HG03135 (cell line): ENCODE data around the gene SLC39A10.
A peak's percentile ranks its signal among the peaks of the same experiment; 100 is the strongest.
"Not testable (repeated sequence)": the region's sequence is repeated elsewhere in the genome, so short reads cannot be mapped to it uniquely, and the experiment has no call there.

Source experiments
- ATAC-seq: cut with Tn5 transposase; IDR thresholded peaks from one replicate; pipeline ENCODE4 v1.9.1; 2021; ENCODE audit warnings: mild to moderate bottlenecking, moderate library complexity; ENCODE audit not compliant: unreplicated experiment

SLC39A10 gene

GRCh38 chr2:195645413-195645812, 11.6 kb upstream of the SLC39A10 start:
- ATAC-seq, result no peak

- no peak for ATAC-seq
These were observed 10.6 kb upstream of the SLC39A10 start for GRCh38 chr2:195646424-195646823.

- no peak for ATAC-seq
These were observed 9.7 kb upstream of the SLC39A10 start for GRCh38 chr2:195647302-195647701.

- not testable (repeated sequence) for ATAC-seq
These were observed 8.7 kb upstream of the SLC39A10 start for GRCh38 chr2:195648370-195648769.

- ATAC-seq, result no peak
These were observed 8.2 kb upstream of the SLC39A10 start for GRCh38 chr2:195648787-195649186.

DNA sequence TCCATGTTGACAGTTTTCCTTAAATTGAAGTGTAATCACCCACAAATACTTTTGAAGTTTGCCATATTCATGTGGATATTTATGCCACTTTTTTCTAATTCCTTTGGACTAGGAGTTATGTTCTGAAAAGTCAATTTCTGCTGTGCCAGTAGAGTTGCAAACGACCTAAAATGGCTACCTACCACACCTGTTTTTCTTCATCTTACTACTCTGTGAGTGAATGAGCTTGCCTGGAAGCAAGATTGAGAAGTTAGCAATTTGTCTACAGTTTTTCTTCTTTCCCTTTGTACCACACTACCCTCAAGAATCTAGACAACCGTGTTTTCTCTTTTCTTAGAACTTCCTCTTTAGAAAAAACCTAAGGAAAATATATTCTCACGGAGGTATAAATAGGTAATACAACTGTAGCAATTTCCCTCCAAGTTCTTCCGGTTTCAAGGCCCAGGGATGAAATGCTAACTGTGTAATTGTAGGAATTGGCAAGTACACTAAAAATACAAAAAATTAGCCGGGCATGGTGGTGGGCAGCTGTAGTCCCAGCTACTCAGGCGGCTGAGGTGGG, 7.3 kb upstream of the SLC39A10 start:
- ATAC-seq, result peak; percentile 21

GRCh38 chr2:195651046-195651445, 6.0 kb upstream of the SLC39A10 start:
- no peak for ATAC-seq

GRCh38 chr2:195652911-195653310, 4.1 kb upstream of the SLC39A10 start:
- no peak for ATAC-seq

GRCh38 chr2:195656161-195656858, 716 bp upstream of the SLC39A10 start:
- ATAC-seq, result no peak

- ATAC-seq, result peak; percentile 36
These were observed 861 bp downstream of the SLC39A10 start for GRCh38 chr2:195657634-195658540.

- ATAC-seq, result no peak
These were observed 1.5 kb downstream of the SLC39A10 start for GRCh38 chr2:195658541-195658890.

DNA sequence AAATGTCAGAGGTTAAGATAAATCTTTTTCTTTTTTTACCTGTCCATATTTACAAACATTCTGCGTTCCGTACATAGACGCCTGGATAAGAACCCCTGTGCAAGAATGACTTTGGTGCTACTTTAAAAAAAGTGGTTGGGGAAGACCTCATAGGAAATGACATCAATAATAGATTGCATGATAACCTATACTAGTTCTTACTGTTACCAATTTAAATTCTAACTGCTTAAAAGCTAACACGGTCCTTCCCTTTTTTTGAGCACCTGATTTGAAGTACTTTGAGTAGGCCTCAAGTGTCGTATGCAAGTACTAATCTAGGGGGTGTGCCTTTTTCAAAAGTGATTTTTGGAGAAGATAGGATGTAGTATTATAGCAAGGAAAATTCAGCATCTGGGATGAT, 2.1 kb downstream of the SLC39A10 start:
- ATAC-seq, result no peak

DNA sequence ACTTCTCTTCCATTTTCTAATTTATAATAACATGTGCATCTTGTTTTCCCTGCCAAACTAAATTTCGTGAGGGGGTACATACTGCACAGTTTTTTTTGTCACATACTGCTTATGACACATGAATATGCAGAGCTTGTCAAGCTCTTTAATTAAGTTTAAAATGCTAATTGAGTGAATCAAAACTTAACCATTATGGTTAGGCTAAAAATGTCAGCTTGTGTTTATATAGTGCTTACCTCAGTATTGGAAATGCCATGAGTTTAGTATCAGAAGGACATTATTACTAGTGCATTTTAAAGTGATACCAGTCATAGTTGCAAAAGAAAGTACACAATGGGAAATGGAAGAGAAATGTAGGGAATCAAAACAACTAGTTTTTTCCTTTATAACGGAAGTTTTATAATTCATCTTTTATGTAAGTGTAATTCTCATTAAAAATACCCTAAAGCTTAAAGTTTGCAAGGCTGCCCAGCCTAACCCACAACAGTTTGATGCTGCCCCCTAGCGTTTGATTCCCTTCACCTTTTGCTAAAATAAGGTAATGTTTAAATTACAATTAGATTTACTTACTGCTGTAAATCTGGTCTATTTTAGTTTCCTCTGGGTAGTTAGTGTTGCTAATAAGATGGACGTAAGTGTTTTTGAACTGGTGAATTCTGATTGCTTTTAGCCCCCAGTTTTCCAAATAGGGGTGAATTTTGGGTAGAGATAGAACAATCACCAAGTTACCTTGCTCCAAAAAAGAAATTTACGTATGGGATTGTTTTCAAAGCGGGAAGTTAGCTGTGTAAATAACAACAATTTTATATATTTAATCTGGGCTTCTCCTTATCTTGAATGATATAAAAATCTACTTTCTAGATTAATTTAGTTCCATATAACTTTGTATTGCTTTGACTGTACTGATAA, 3.2 kb downstream of the SLC39A10 start:
- no peak for ATAC-seq

- ATAC-seq, result no peak
These were observed 5.1 kb downstream of the SLC39A10 start for GRCh38 chr2:195662138-195662537.

DNA sequence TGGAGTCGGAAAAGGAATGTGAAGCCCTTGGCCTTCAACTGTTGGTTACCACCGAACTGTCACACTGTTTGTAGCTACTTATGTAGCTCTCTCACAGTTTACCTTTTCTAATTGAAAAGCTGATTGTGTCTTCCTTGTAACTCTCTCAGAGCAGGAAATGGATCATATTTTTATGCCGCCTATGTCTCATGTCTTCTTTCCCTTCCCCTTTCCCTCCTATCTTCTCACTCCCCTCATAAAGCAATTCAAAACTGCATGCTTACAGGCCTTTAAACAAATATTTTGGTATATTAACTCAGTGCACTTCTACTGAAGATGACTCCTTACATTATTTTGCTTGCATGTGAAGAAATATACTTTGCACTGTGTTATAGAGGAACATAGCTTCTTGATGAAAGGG, 6.0 kb downstream of the SLC39A10 start:
- no peak for ATAC-seq

- no peak for ATAC-seq
These were observed 7.5 kb downstream of the SLC39A10 start for GRCh38 chr2:195664528-195664927.

- ATAC-seq, result not testable (repeated sequence)
These were observed 8.1 kb downstream of the SLC39A10 start for GRCh38 chr2:195665153-195665552.

DNA sequence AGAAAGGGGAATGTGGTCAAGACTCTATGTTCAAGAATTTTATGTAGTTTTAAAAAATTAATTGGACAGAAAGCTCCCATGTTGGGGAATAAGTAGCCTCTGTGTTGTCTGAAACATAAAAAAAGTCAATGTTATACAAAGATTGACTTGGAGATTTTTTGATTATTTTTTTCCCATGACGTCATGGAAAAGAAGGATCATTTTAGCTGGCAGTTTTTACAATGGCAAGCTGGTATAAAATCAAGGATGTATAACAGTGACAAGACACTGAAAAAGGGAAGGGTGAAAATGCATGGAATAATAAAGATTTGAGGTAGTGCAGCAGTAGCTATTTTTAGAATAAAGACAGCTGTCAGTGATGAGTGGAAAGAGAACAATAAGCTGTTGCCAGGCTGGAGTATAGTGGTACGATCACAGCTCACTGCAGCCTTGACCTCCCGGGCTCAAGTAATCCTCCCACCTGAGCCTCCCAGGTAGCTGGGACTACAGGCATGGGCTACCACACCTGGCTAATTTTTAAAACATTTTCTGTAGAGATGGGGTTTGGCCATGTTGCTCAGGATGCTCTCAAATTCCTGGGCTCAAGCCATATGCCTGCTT, 9.2 kb downstream of the SLC39A10 start:
- ATAC-seq, result no peak

DNA sequence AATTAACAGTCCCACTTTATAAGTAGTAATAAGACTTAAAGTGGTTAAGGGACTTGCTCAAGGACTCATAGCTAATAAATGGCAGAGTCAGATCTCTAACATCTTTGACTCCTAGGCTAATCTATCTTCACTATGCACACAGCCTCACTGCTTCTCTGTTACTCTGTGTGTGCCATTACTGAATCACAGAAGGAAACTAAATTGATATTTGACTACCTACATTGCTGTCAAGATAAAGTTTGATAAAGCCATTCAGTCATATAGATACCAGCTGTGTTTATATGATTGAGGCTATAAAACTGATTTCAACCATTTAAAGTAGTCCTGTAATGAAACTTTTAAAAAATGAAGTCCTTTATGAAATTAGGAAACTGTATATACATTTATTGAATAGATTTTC, 10.9 kb downstream of the SLC39A10 start:
- ATAC-seq, result no peak

GRCh38 chr2:195670191-195670590, 13.2 kb downstream of the SLC39A10 start:
- ATAC-seq, result no peak
